Omental fat pad (tissue), 4 donors: ENCODE results near the gene ANKLE1. TPM values are rescaled to one million over a fixed set of nuclear protein-coding genes. Genes with fewer than 3 reads are reported as not detected.
A peak's percentile ranks its signal among the peaks of the same experiment; 100 is the strongest.

ENCODE experiments used
- ATAC-seq: fragments of 150-250 bp; one replicate; pipeline ENCODE4 v1.9.1; 2016; ENCODE audit warnings: mild to moderate bottlenecking, moderate library complexity; ENCODE audit not compliant: low FRiP score
- DNase-seq: peaks from one replicate; pipeline ENCODE4 v3.0.0-alpha.2; 2019; ENCODE audit warnings: low spot score
- CTCF ChIP-seq, 3 donors: fragments of 450-650 bp; IDR thresholded peaks; one replicate each; pipeline ENCODE4 v1.5.1; 2016 to 2017; ENCODE audit warnings: antibody characterized with exemption in 3 of 3, mild to moderate bottlenecking in 3 of 3, moderate library complexity in 2 of 3
- total RNA-seq, 4 donors: library from RNA; depleted of rRNA; stranded (reverse); fragments of >200 nt; gene quantifications; one replicate each; pipeline ENCODE4 v1.1.0, GENCODE V29; 2016

The ANKLE1 gene
- total RNA-seq, 4 donors from 2014 or later: 0.47 to 0.82 (median 0.52) TPM

- DNase-seq (no peak), ATAC-seq (no peak)
- TF ChIP-seq CTCF (IDR thresholded peaks at IDR 0.05): no peak
Observed at GRCh38 chr19:17259934-17260333, 21.8 kb upstream of the ANKLE1 start.

GRCh38 chr19:17260842-17261325, 20.8 kb upstream of the ANKLE1 start:
- peak; percentile 38 for ATAC-seq
- peak in 1 of 3 donors; percentile 38 for TF ChIP-seq CTCF (IDR thresholded peaks at IDR 0.05)
- peak; percentile 63 for DNase-seq

- ATAC-seq: no peak
- no peak for DNase-seq
- TF ChIP-seq CTCF (IDR thresholded peaks at IDR 0.05): no peak
Observed at GRCh38 chr19:17262557-17262956, 19.1 kb upstream of the ANKLE1 start.

- no peak for ATAC-seq
- TF ChIP-seq CTCF (IDR thresholded peaks at IDR 0.05): no peak
- no peak for DNase-seq
Observed at GRCh38 chr19:17263712-17264640, 17.7 kb upstream of the ANKLE1 start.

- TF ChIP-seq CTCF (IDR thresholded peaks at IDR 0.05): no peak
- DNase-seq: no peak
- no peak for ATAC-seq
Observed at GRCh38 chr19:17264641-17264979, 17.1 kb upstream of the ANKLE1 start, which contains the start of gene USHBP1. USHBP1 (minus strand) TSS chr19:17264745; CDS start chr19:17264299, 446 bp downstream.

- DNase-seq (no peak), ATAC-seq (no peak)
- no peak for TF ChIP-seq CTCF (IDR thresholded peaks at IDR 0.05)
Observed at GRCh38 chr19:17266026-17266425, 15.7 kb upstream of the ANKLE1 start.

- DNase-seq (no peak), ATAC-seq (no peak)
- TF ChIP-seq CTCF (IDR thresholded peaks at IDR 0.05): no peak
Observed at GRCh38 chr19:17266589-17266974, 15.1 kb upstream of the ANKLE1 start.
